Tibial nerve (tissue), 4 donors: Measurements from ENCODE around the gene TBC1D24. TPM values are rescaled to one million over a fixed set of nuclear protein-coding genes. Genes with fewer than 3 reads are reported as not detected.
"Not testable (repeated sequence)": the region's sequence is repeated elsewhere in the genome, so short reads cannot be mapped to it uniquely, and the experiment has no call there.

Source experiments
- DNase-seq, 2 donors: peaks; one replicate each; pipeline ENCODE4 v3.0.0-alpha.2; 2019; ENCODE audit warnings: low spot score in 2 of 2
- H3K27ac ChIP-seq, 4 donors: fragments of 200-600 bp; sonication (generic) in 3 of 4; one replicate each; pipeline ENCODE4 v1.5.1; 2017 to 2019; ENCODE audit warnings: mild to moderate bottlenecking in 1 of 4
- H3K27me3 ChIP-seq, 2 donors: fragments of 200-600 bp; sonication (generic) in 1 of 2; one replicate each; pipeline versions ENCODE4 v1.5.1 to v1.6.0; 2017 to 2019
- H3K36me3 ChIP-seq, 3 donors: fragments of 200-600 bp; sonication (generic); one replicate each; pipeline ENCODE4 v1.5.1; 2018 to 2019
- H3K4me1 ChIP-seq, 4 donors: fragments of 200-600 bp; sonication (generic) in 3 of 4; one replicate each; pipeline ENCODE4 v1.5.1; 2017 to 2019
- H3K4me3 ChIP-seq, 4 donors: fragments of 200-600 bp; sonication (generic) in 3 of 4; one replicate each; pipeline ENCODE4 v1.5.1; 2017 to 2019; ENCODE audit warnings: mild to moderate bottlenecking in 1 of 4, moderate library complexity in 1 of 4
- H3K9me3 ChIP-seq, 4 donors: fragments of 200-600 bp; sonication (generic) in 3 of 4; one replicate each; pipeline ENCODE4 v1.5.1; 2017 to 2019
- CTCF ChIP-seq, 5 experiments: fragments of 200-600 bp in 3 of 5; fragments of 450-650 bp in 2 of 5; sonication (generic) in 3 of 5; IDR thresholded peaks; one replicate each; pipeline ENCODE4 v1.5.1; 2016 to 2019; ENCODE audit warnings: antibody characterized with exemption in 5 of 5, mild to moderate bottlenecking in 3 of 5, moderate library complexity in 2 of 5
- EP300 ChIP-seq, 2 donors: sonication (generic); formaldehyde crosslinking; IDR thresholded peaks; one replicate each; pipeline ENCODE4 v1.6.1; 2017; ENCODE audit warnings: antibody characterized with exemption in 2 of 2, mild to moderate bottlenecking in 1 of 2
- POLR2A ChIP-seq, 2 donors: fragments of 450-650 bp; IDR thresholded peaks; one replicate each; pipeline ENCODE4 v1.6.1; 2017; ENCODE audit warnings: antibody characterized with exemption in 2 of 2, mild to moderate bottlenecking in 2 of 2, moderate library complexity in 2 of 2
- WGBS, 2 donors: methylation state at CpG; one replicate each; pipeline ENCODE4 v1.1.5; 2018; 5-methylcytosine and 5-hydroxymethylcytosine counted together
- total RNA-seq, 4 donors: library from RNA; depleted of rRNA; stranded (reverse); fragments of >200 nt; gene quantifications; one replicate each; pipeline ENCODE4 v1.1.0, GENCODE V29; 2016

Gene TBC1D24
- total RNA-seq, 4 donors from 2014 or later, result 12.0 to 18.3 (median 16.3) TPM

GRCh38 chr16:2531696-2532493 is 57.0 kb downstream of the TBC1D24 start:
- Histone ChIP-seq H3K27me3 (no peaks in the 10 kb centered on the region), H3K36me3 (peaks cover 0 to 36% (median 0%) of the 10 kb centered on the region in 3 donors), H3K4me3 (peak overlapping the region; percentile 52 to 81 (median 70)), H3K27ac (peak overlapping the region; percentile 96 to 99 (median 98)), H3K4me1 (peaks cover 0 to 27% (median 17%) of the 10 kb centered on the region in 4 donors), H3K9me3 (no peaks in the 10 kb centered on the region)
- TF ChIP-seq CTCF (IDR thresholded peaks at IDR 0.05) (peak in 2 of 5 experiments; percentile 8 to 35), EP300 (IDR thresholded peaks at IDR 0.05) (peak; percentile 97 to 99), POLR2A (IDR thresholded peaks at IDR 0.05) (peak; percentile 83 to 95)
- peak; percentile 96 to 98 for DNase-seq
- 0 to 1% methylated on average over 15 to 63 of the region's 84 CpGs for WGBS, 2 donors

GRCh38 chr16:2532494-2533141 is 57.7 kb downstream of the TBC1D24 start:
- TF ChIP-seq EP300 (IDR thresholded peaks at IDR 0.05), result peak in 1 of 2 donors; percentile 42
- no peak for TF ChIP-seq CTCF (IDR thresholded peaks at IDR 0.05)
- no peak for TF ChIP-seq POLR2A (IDR thresholded peaks at IDR 0.05)
- peak; percentile 58 to 71 for DNase-seq
- Histone ChIP-seq H3K9me3 (no peaks in the 10 kb centered on the region), H3K36me3 (peaks cover 0 to 28% (median 0%) of the 10 kb centered on the region in 3 donors), H3K4me1 (peaks cover 0 to 31% (median 21%) of the 10 kb centered on the region in 4 donors), H3K27me3 (no peaks in the 10 kb centered on the region), H3K27ac (peak overlapping the region; percentile 96 to 99 (median 98)), H3K4me3 (peak overlapping the region; percentile 52 to 81 (median 70))
- WGBS, 2 donors, result 1 to 2% methylated on average over 32 to 34 of the region's 37 CpGs

- Histone ChIP-seq H3K27ac (peak overlapping the region; percentile 96 to 99 (median 98)), H3K36me3 (peaks cover 0 to 22% (median 0%) of the 10 kb centered on the region in 3 donors), H3K4me1 (peaks cover 0 to 31% (median 21%) of the 10 kb centered on the region in 4 donors), H3K4me3 (peak overlapping the region; percentile 52 to 81 (median 70))
- H3K9me3 ChIP-seq, H3K27me3 ChIP-seq, DNase-seq: not testable (repeated sequence)
- 34 to 35% methylated on average over 16 of the region's 16 CpGs for WGBS, 2 donors
These were observed 58.3 kb downstream of the TBC1D24 start for GRCh38 chr16:2533142-2533755.

GRCh38 chr16:2533912-2534311 is 59.0 kb downstream of the TBC1D24 start:
- H3K4me3 ChIP-seq, result no peak overlapping the region
- no peaks in the 10 kb centered on the region for H3K9me3 ChIP-seq
- H3K4me1 ChIP-seq, result peaks cover 0 to 35% (median 25%) of the 10 kb centered on the region in 4 donors
- peaks cover 0 to 15% (median 0%) of the 10 kb centered on the region in 3 donors for H3K36me3 ChIP-seq
- WGBS, 2 donors, result 86 to 87% methylated on average over 11 of the region's 11 CpGs
- no peak for DNase-seq
- H3K27ac ChIP-seq, result peak overlapping the region in 3 of 4 donors; percentile 96 to 99 (median 99)
- TF ChIP-seq EP300 (IDR thresholded peaks at IDR 0.05) (no peak), POLR2A (IDR thresholded peaks at IDR 0.05) (no peak), CTCF (IDR thresholded peaks at IDR 0.05) (no peak)
- H3K27me3 ChIP-seq, result no peaks in the 10 kb centered on the region

GRCh38 chr16:2534335-2534734 is 59.4 kb downstream of the TBC1D24 start:
- not testable (repeated sequence) for H3K9me3 ChIP-seq, DNase-seq, H3K27me3 ChIP-seq, H3K4me3 ChIP-seq
- H3K36me3 ChIP-seq, result peaks cover 0 to 11% (median 0%) of the 10 kb centered on the region in 3 donors
- peaks cover 0 to 39% (median 29%) of the 10 kb centered on the region in 4 donors for H3K4me1 ChIP-seq
- WGBS, 2 donors, result 87 to 89% methylated on average over 5 of the region's 5 CpGs
- H3K27ac ChIP-seq, result peak overlapping the region in 2 of 4 donors; percentile 50 to 99
